Measurements from ENCODE around the gene IL18R1.

IL18R1 gene

DNA sequence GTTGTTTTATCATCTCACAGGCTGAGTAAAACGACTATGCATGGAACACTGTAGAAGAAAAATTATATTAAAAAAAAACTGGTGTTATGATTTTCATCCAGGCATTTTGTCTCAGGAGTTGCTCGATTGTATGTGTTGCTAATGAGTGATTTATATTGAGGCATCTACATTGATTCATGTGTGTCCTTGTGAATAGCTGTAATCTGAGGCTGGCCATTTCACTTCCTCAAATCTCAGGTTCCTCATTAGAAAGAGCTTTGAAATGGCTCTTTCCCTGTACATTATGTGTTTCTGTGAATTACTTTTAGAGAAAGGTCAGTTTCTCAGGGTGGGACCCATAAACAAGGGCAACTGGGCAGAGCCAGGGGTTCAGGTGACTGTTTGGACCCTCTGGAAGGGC, 2.3 kb downstream of the IL18R1 start:
- DNase-seq (ENCODE audit: low spot score) = no peak
- ChIA-PET CTCF (no interaction called here), POLR2A (ENCODE audit: low non-redundant PET) (no interaction called here)
- TF ChIP-seq, protein P1, sequence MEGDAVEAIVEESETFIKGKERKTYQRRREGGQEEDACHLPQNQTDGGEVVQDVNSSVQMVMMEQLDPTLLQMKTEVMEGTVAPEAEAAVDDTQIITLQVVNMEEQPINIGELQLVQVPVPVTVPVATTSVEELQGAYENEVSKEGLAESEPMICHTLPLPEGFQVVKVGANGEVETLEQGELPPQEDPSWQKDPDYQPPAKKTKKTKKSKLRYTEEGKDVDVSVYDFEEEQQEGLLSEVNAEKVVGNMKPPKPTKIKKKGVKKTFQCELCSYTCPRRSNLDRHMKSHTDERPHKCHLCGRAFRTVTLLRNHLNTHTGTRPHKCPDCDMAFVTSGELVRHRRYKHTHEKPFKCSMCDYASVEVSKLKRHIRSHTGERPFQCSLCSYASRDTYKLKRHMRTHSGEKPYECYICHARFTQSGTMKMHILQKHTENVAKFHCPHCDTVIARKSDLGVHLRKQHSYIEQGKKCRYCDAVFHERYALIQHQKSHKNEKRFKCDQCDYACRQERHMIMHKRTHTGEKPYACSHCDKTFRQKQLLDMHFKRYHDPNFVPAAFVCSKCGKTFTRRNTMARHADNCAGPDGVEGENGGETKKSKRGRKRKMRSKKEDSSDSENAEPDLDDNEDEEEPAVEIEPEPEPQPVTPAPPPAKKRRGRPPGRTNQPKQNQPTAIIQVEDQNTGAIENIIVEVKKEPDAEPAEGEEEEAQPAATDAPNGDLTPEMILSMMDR (conservative IDR thresholded peaks at IDR 0.05; ENCODE audit: low read depth) = no peak
- H3K27ac ChIP-seq = no peak overlapping the region

DNA sequence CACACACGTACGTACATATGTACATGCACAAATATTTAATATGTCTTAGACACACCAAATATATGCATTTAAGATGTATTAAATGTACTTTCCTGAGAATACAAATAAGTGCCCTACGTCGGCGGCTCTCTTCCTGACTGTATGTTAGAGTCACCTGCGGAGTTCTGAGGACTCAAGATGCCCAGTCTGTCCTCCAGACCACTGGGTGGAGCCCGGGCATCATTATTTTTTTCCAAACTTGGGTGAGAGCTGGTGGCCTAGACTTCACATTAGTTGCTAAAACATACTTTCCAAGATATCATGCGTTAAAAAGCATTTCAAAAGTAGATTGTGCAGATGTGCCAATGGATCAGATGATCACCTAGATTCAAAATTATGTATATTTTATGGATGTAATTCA, 2.9 kb downstream of the IL18R1 start:
- ChIA-PET CTCF (no interaction called here), POLR2A (ENCODE audit: low non-redundant PET) (no interaction called here)
- TF ChIP-seq, protein P1 (conservative IDR thresholded peaks at IDR 0.05; ENCODE audit: low read depth) = no peak
- no peak overlapping the region for H3K27ac ChIP-seq
- DNase-seq (ENCODE audit: low spot score) = no peak

DNA sequence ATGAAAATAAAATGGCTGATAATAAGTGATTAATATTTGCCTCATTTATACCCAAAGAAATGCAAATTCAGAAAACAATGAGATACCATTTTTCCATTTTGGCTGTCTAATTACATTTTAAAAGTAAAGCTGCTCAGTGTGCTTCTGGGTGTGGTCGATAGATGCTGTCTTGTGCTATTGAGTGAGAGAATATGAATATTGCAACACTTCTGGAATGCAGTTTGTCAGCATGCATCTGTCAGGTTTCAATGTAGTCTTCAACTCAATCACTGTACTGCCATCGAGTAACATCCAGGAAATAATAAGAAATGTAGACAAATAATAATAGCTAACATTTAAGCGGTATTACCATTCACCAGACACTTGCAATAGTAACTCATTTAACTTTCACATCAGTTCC, 3.9 kb downstream of the IL18R1 start:
- no peak overlapping the region for H3K27ac ChIP-seq
- POLR2A ChIA-PET (ENCODE audit: low non-redundant PET) = interaction anchor here (0.6 kb wide), 1 partner anchor 99 kb away, joined by 3 read pairs; no protein-coding TSS in a partner anchor
- CTCF ChIA-PET = interaction anchor here (0.6 kb wide), 1 partner anchor 17 kb away, joined by 4 read pairs; no protein-coding TSS in a partner anchor
- TF ChIP-seq, protein P1 (conservative IDR thresholded peaks at IDR 0.05; ENCODE audit: low read depth) = no peak
- peak; percentile 30 for DNase-seq (ENCODE audit: low spot score)

DNA sequence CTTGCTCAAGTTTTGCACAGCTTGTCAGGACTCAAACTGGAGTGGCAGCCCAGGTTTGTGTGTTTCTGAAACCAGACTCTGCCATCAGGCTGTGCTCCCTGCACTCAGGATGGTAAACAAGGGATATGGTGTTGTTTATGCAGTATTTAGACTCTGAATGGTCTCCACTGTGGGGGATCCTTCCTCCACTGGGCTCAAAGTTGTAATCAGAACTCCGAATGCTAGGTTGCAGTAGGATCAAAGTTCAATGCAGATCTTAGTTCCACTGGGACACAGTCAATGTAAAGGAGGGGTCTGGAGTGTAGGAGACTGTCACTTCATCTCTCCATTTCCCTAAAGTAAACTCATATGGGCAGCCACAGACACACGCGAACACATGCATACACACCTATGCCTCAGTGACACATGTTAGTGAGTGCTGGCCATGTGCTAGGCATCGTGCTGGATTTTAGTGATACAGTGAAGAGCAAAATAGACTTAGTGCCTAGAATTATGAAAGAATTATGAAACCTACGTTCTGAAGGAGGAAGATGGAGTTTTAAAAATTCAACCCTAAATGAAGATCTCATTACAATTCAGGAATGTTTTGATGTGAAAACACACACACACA, 6.1 kb downstream of the IL18R1 start:
- no peak for DNase-seq (ENCODE audit: low spot score)
- CTCF ChIA-PET = no interaction called here
- TF ChIP-seq, protein P1 (conservative IDR thresholded peaks at IDR 0.05; ENCODE audit: low read depth) = no peak
- POLR2A ChIA-PET (ENCODE audit: low non-redundant PET) = no interaction called here
- H3K27ac ChIP-seq = no peak overlapping the region

DNA sequence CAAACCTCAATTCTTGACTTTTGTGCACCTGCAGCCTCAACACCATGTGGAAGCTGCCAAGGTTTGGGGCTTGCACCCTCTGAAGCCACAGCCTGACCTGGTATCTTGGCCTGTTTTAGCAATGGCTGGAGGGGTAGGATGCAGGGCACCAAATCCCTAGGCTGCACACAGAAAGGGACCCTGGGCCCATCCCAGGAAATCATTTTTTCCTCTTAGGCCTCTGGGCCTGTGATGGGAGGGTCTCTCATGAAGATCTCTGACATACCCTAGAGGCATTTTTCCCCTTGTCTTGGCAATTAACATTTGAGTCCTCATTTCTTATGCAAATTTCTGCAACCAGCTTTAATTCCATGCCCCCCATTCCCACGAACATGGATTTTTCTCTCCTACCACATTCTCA, 10.2 kb downstream of the IL18R1 start:
- TF ChIP-seq, protein P1 (conservative IDR thresholded peaks at IDR 0.05; ENCODE audit: low read depth) = no peak
- DNase-seq (ENCODE audit: low spot score) = no peak
- POLR2A ChIA-PET (ENCODE audit: low non-redundant PET) = no interaction called here
- CTCF ChIA-PET = no interaction called here
- no peak overlapping the region for H3K27ac ChIP-seq

DNA sequence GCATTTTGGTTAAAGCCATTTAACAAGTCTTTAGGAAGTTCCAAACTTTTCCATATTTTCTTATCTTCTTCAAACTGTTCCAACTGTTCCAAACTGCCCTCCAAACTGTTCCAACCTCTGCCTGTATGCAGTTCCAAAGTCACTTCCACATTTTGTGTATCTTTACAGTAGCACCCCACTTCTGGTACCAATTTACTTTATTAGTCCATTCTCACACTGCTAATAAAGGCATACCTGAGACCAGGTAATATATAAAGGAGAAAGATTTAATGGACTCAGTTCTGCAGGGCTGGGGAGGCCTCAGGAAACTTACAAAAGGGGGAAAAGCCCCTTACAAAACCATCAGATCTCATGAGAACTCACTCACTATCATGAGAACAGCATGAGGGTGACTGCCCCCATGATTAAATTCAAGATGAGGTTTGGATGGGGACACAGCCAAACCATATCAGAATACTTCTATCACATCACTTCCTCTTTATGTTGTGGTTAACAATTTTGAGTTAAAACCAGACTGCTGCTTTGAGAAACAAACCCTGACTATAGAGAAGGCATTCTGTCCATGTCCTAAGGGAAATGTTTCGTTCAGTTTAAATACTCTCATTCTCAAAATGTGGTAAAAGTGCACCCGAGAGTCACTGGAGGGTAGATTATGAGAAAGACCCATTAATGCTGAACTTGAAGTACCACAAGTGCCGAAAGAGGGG, 11.0 kb downstream of the IL18R1 start:
- POLR2A ChIA-PET (ENCODE audit: low non-redundant PET) = no interaction called here
- H3K27ac ChIP-seq = no peak overlapping the region
- TF ChIP-seq, protein P1 (conservative IDR thresholded peaks at IDR 0.05; ENCODE audit: low read depth) = no peak
- no peak for DNase-seq (ENCODE audit: low spot score)
- CTCF ChIA-PET = no interaction called here
